DOHH2 (cell line): Measurements from ENCODE around the gene TTYH2.

Experiments used
- H3F3A ChIP-seq: fragments of 200-600 bp; sonication (generic), shearing (Covaris generic); 2 replicates; pipeline ENCODE4 v1.6.0; 2016; ENCODE audit warnings: antibody characterized with exemption, mild to moderate bottlenecking; ENCODE audit not compliant: control insufficient read depth, insufficient read depth
- H3K27ac ChIP-seq: fragments of 200-600 bp; sonication (generic); 2 replicates; pipeline ENCODE4 v1.5.1; 2014; ENCODE audit warnings: low read depth, mild to moderate bottlenecking, low read length, moderate library complexity
- H3K27me3 ChIP-seq: fragments of 200-600 bp; sonication (generic); 2 replicates; pipeline ENCODE4 v1.6.1; 2014; ENCODE audit warnings: mild to moderate bottlenecking, low read length, mixed read lengths; ENCODE audit not compliant: control insufficient read depth
- H3K36me3 ChIP-seq: fragments of 200-600 bp; sonication (generic); 2 replicates; pipeline ENCODE4 v1.6.1; 2014; ENCODE audit warnings: mild to moderate bottlenecking, low read length, moderate library complexity, mixed read lengths; ENCODE audit not compliant: control insufficient read depth
- H3K4me1 ChIP-seq: fragments of 200-600 bp; sonication (generic); 2 replicates; pipeline ENCODE4 v1.6.1; 2014; ENCODE audit warnings: mild to moderate bottlenecking, low read length, mixed read lengths; ENCODE audit not compliant: control insufficient read depth
- H3K4me2 ChIP-seq: fragments of 200-600 bp; sonication (generic); 2 replicates; pipeline ENCODE4 v1.6.0; 2014; ENCODE audit warnings: mild to moderate bottlenecking, low read length, moderate library complexity
- H3K4me3 ChIP-seq: fragments of 200-600 bp; sonication (generic); 2 replicates; pipeline ENCODE4 v1.5.1; 2014; ENCODE audit warnings: mild to moderate bottlenecking, low read length, mixed read lengths
- H3K79me2 ChIP-seq: fragments of 200-600 bp; sonication (generic); 2 replicates; pipeline ENCODE4 v1.6.1; 2014; ENCODE audit warnings: mild to moderate bottlenecking, low read length, mixed read lengths; ENCODE audit not compliant: control insufficient read depth
- H3K9me2 ChIP-seq: fragments of 200-600 bp; sonication (generic); replicated peaks from 2 replicates; pipeline ENCODE4 v1.6.1; 2014; ENCODE audit warnings: mild to moderate bottlenecking, low read length, mixed read lengths; ENCODE audit not compliant: control insufficient read depth
- H3K9me3 ChIP-seq: fragments of 200-600 bp; sonication (generic); 2 replicates; pipeline ENCODE4 v1.6.1; 2014; ENCODE audit warnings: antibody characterized with exemption, low read length, mixed read lengths; ENCODE audit not compliant: control insufficient read depth, insufficient read depth
- H4K20me1 ChIP-seq: fragments of 200-600 bp; sonication (generic); 2 replicates; pipeline ENCODE4 v1.6.0; 2014; ENCODE audit warnings: low read depth, mild to moderate bottlenecking, antibody characterized with exemption, low read length, moderate library complexity; ENCODE audit not compliant: control insufficient read depth, insufficient read depth
- CTCF ChIP-seq: fragments of 200-600 bp; sonication (generic); IDR thresholded peaks from one replicate; pipeline ENCODE4 v1.5.1; 2014; ENCODE audit warnings: antibody characterized with exemption, mild to moderate bottlenecking, low read depth, low read length; ENCODE audit not compliant: poor library complexity, severe bottlenecking
- EZH2phosphoT487 ChIP-seq: fragments of 200-600 bp; sonication (generic); IDR thresholded peaks from 2 replicates; pipeline ENCODE4 v1.6.1; 2017; ENCODE audit warnings: borderline replicate concordance, mild to moderate bottlenecking, antibody characterized with exemption, low read length, moderate library complexity, mixed read lengths

The TTYH2 gene

DNA sequence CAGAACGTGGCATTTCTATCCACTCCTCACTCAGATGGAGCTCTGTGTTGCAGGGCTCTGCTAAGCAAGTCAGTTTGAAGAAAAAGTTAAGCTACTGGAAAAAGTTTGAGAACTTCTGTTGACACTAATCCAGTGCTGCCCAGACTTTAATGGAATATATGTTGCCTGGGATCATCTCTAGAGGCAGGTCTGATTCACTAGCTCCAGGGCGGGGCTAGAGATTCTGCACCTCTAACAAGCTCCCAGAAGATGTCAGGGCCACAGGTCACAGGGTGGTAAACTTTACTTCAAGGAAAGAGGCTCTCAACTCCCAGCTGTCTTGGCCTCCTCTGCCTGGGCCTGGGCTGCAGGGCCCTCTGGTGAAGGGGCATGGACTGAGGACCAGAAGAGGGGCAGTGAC, 6.8 kb downstream of the TTYH2 start:
- Histone ChIP-seq H3F3A (no peaks in the 10 kb centered on the region), H3K9me2 (no peaks in the 10 kb centered on the region), H3K4me2 (no peak overlapping the region), H3K9me3 (no peaks in the 10 kb centered on the region), H3K27ac (no peak overlapping the region), H3K79me2 (0 out of 2 replicates have a peak, but pooled peaks cover 2% of the 10 kb centered on the region), H3K4me1 (peaks cover 19% of the 10 kb centered on the region), H4K20me1 (no peaks in the 10 kb centered on the region; the same call in 1 of the 2 replicates), H3K27me3 (no peaks in the 10 kb centered on the region), H3K36me3 (0 out of 2 replicates have a peak, but pooled peaks cover 2% of the 10 kb centered on the region), H3K4me3 (no peak overlapping the region)
- TF ChIP-seq CTCF (no peak), EZH2phosphoT487 (no peak)

GRCh38 chr17:74220946-74221818, 7.8 kb downstream of the TTYH2 start:
- Histone ChIP-seq H4K20me1 (no peaks in the 10 kb centered on the region), H3K4me2 (no peak overlapping the region), H3K27ac (no peak overlapping the region), H3K4me1 (peaks cover 10% of the 10 kb centered on the region), H3K36me3 (no peaks in the 10 kb centered on the region), H3K4me3 (no peak overlapping the region), H3F3A (no peaks in the 10 kb centered on the region), H3K9me2 (no peaks in the 10 kb centered on the region), H3K79me2 (no peaks in the 10 kb centered on the region), H3K9me3 (no peaks in the 10 kb centered on the region), H3K27me3 (no peaks in the 10 kb centered on the region)
- TF ChIP-seq EZH2phosphoT487 (no peak), CTCF (no peak)

DNA sequence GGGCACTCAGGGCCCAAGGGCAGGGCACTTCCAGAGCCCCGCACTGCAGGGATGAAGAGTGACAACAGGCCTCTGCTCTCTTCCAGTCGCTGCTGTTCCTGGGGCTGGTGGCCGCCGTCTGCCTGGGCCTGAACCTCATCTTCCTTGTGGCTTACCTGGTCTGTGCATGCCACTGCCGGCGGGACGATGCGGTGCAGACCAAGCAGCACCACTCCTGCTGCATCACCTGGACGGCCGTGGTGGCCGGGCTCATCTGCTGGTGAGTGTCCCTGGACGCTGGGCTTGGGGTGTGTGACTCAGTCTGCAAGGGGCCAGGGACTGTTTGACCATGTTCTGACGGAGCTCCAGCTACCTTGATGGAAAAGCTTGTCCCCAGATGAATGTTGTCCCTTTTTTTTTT, 9.0 kb downstream of the TTYH2 start:
- TF ChIP-seq CTCF (no peak), EZH2phosphoT487 (no peak)
- H3K27ac ChIP-seq: no peak overlapping the region
- no peak overlapping the region for H3K4me2 ChIP-seq
- no peaks in the 10 kb centered on the region for H3K4me1 ChIP-seq
- no peak overlapping the region for H3K4me3 ChIP-seq
- H3K9me2 ChIP-seq: no peaks in the 10 kb centered on the region
- H4K20me1 ChIP-seq: no peaks in the 10 kb centered on the region
- no peaks in the 10 kb centered on the region for H3K27me3 ChIP-seq
- H3K79me2 ChIP-seq: no peaks in the 10 kb centered on the region
- no peaks in the 10 kb centered on the region for H3K36me3 ChIP-seq
- H3F3A ChIP-seq: no peaks in the 10 kb centered on the region
- H3K9me3 ChIP-seq: no peaks in the 10 kb centered on the region
